Gastroesophageal sphincter (tissue), 3 donors: ENCODE data around the gene CHERP.

Source experiments
- CTCF ChIP-seq, 4 experiments: fragments of 200-600 bp in 2 of 4; fragments of 450-650 bp in 2 of 4; sonication (generic) in 1 of 4; IDR thresholded peaks; one replicate each; pipeline ENCODE4 v1.5.1; 2017 to 2019; ENCODE audit warnings: antibody characterized with exemption in 4 of 4, mild to moderate bottlenecking in 2 of 4, moderate library complexity in 2 of 4
- EP300 ChIP-seq: sonication (generic); formaldehyde crosslinking; IDR thresholded peaks from one replicate; pipeline ENCODE4 v1.6.1; 2017; ENCODE audit warnings: antibody characterized with exemption, mild to moderate bottlenecking
- POLR2A ChIP-seq, 2 donors: fragments of 450-650 bp; IDR thresholded peaks; one replicate each; pipeline ENCODE4 v1.6.1; 2017; ENCODE audit warnings: antibody characterized with exemption in 2 of 2, mild to moderate bottlenecking in 2 of 2, moderate library complexity in 1 of 2

GRCh38 chr19:16586991-16587832, 45.0 kb upstream of the CHERP start:
- TF ChIP-seq POLR2A (IDR thresholded peaks at IDR 0.05) (no peak), CTCF (IDR thresholded peaks at IDR 0.05) (no peak), EP300 (no peak)
